Neural progenitor cell (in vitro differentiated cells): ENCODE results near the gene FAM135A. TPM values are rescaled to one million over a fixed set of nuclear protein-coding genes. Genes with fewer than 3 reads are reported as not detected.
"Not testable (repeated sequence)": the region's sequence is repeated elsewhere in the genome, so short reads cannot be mapped to it uniquely, and the experiment has no call there.

Experiments
- DNase-seq: peaks from one replicate; pipeline ENCODE4 v3.0.0-alpha.2; 2016; ENCODE audit warnings: low spot score
- H2AFZ ChIP-seq: fragments of 200-600 bp; sonication (generic); replicated peaks from 2 replicates; pipeline ENCODE4 v1.6.1; 2016; ENCODE audit warnings: antibody characterized with exemption
- H3F3A ChIP-seq: fragments of 200-600 bp; sonication (generic); 2 replicates; pipeline ENCODE4 v1.6.1; 2016; ENCODE audit warnings: antibody characterized with exemption, low read depth
- H3K27ac ChIP-seq: fragments of 200-600 bp; sonication (generic); 2 replicates; pipeline ENCODE4 v1.5.1; 2016; ENCODE audit warnings: mild to moderate bottlenecking
- H3K27me3 ChIP-seq: fragments of 200-600 bp; sonication (generic); 2 replicates; pipeline ENCODE4 v1.6.1; 2016; ENCODE audit warnings: mild to moderate bottlenecking, moderate library complexity
- H3K36me3 ChIP-seq: fragments of 200-600 bp; sonication (generic); 2 replicates; pipeline ENCODE4 v1.5.1; 2016
- H3K4me1 ChIP-seq: fragments of 200-600 bp; sonication (generic); 2 replicates; pipeline ENCODE4 v1.6.1; 2016; ENCODE audit warnings: mixed run types
- H3K4me2 ChIP-seq: fragments of 200-600 bp; sonication (generic); 2 replicates; pipeline ENCODE4 v1.6.1; 2016
- H3K4me3 ChIP-seq: fragments of 200-600 bp; sonication (generic); 2 replicates; pipeline ENCODE4 v1.5.1; 2016
- H3K79me2 ChIP-seq: fragments of 200-600 bp; sonication (generic); 2 replicates; pipeline ENCODE4 v1.6.1; 2016; ENCODE audit warnings: low read depth
- H3K9ac ChIP-seq: fragments of 200-600 bp; sonication (generic); 2 replicates; pipeline ENCODE4 v1.6.1; 2016
- H3K9me3 ChIP-seq: fragments of 200-600 bp; sonication (generic); 2 replicates; pipeline ENCODE4 v1.5.1; 2016; ENCODE audit warnings: low read depth
- H4K20me1 ChIP-seq: fragments of 200-600 bp; sonication (generic); 2 replicates; pipeline ENCODE4 v1.6.1; 2016; ENCODE audit warnings: low read depth
- H3K27ac Mint-ChIP-seq: 3 replicates; pipeline ENCODE4 v1.8.0; 2021; ENCODE audit warnings: mixed read lengths
- H3K27me3 Mint-ChIP-seq: 2 replicates; pipeline ENCODE4 v1.8.0; 2022; ENCODE audit warnings: low read depth, mild to moderate bottlenecking, inconsistent platforms, moderate library complexity, mixed read lengths; ENCODE audit not compliant: insufficient read depth
- H3K36me3 Mint-ChIP-seq: 3 replicates; pipeline ENCODE4 v1.8.0; 2021; ENCODE audit warnings: mixed read lengths
- H3K4me1 Mint-ChIP-seq: 3 replicates; pipeline ENCODE4 v1.8.0; 2021; ENCODE audit warnings: mixed read lengths
- H3K4me3 Mint-ChIP-seq: 3 replicates; pipeline ENCODE4 v1.8.0; 2021; ENCODE audit warnings: mild to moderate bottlenecking, moderate library complexity, mixed read lengths
- H3K9me3 Mint-ChIP-seq: 3 replicates; pipeline ENCODE4 v1.8.0; 2020; ENCODE audit warnings: mixed read lengths
- CTCF ChIP-seq: fragments of 200-600 bp; sonication (generic); IDR thresholded peaks from 2 replicates; pipeline ENCODE4 v1.5.1; 2017; ENCODE audit warnings: antibody characterized with exemption, mild to moderate bottlenecking
- EZH2 ChIP-seq: fragments of 200-600 bp; sonication (generic); IDR thresholded peaks from 2 replicates; pipeline ENCODE4 v1.6.1; 2017; ENCODE audit warnings: antibody characterized with exemption, mild to moderate bottlenecking, moderate library complexity
- EZH2phosphoT487 ChIP-seq: fragments of 200-600 bp; sonication (generic); IDR thresholded peaks from 2 replicates; pipeline ENCODE4 v1.6.1; 2017; ENCODE audit warnings: antibody characterized with exemption
- total RNA-seq: library from RNA; depleted of rRNA; stranded (reverse); fragments of >200 nt; gene quantifications from 2 replicates; pipeline ENCODE4 v1.2.3, GENCODE V29; 2015; ENCODE audit warnings: low replicate concordance

FAM135A gene
- total RNA-seq, 1 donor from 2014 or later, result 85.3 TPM

DNA sequence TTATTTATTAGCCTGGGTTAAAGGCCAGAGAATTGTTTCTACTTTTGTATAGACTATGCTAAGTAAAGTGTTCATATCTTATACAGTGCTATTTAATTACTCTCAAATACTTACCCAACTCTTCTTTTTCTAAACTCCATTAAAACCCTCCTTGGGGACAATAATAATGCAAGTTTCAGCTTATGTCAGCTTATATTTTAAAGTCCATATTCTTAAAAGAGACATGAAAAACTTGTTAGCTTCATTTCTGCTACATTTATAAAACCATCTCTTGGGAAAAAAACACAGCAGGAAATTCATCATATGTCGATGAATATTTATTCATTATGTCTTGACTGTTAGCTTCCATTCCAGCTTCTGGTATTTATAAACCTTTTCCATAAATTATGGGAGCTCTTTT is 81.5 kb downstream of the FAM135A start:
- H3K9me3 Mint-ChIP-seq, result peaks cover 9% of the 10 kb centered on the region
- H3K4me3 Mint-ChIP-seq, result no peak overlapping the region
- no peak for DNase-seq
- H3K79me2 ChIP-seq, result no peaks in the 10 kb centered on the region
- no peak overlapping the region for H3K9ac ChIP-seq
- no peaks in the 10 kb centered on the region for H3K4me1 ChIP-seq
- H3K4me1 Mint-ChIP-seq, result no peaks in the 10 kb centered on the region
- H3F3A ChIP-seq, result no peaks in the 10 kb centered on the region
- H3K4me2 ChIP-seq, result no peak overlapping the region
- peaks cover 25% of the 10 kb centered on the region for H3K36me3 Mint-ChIP-seq
- H3K27me3 Mint-ChIP-seq, result no peaks in the 10 kb centered on the region
- no peaks in the 10 kb centered on the region for H3K9me3 ChIP-seq
- no peak overlapping the region for H2AFZ ChIP-seq
- TF ChIP-seq EZH2phosphoT487 (no peak), CTCF (no peak), EZH2 (no peak)
- H4K20me1 ChIP-seq, result no peaks in the 10 kb centered on the region
- H3K27me3 ChIP-seq, result no peaks in the 10 kb centered on the region
- no peak overlapping the region for H3K27ac Mint-ChIP-seq
- H3K36me3 ChIP-seq, result peaks cover 9% of the 10 kb centered on the region
- no peak overlapping the region for H3K4me3 ChIP-seq
- H3K27ac ChIP-seq, result no peak overlapping the region

DNA sequence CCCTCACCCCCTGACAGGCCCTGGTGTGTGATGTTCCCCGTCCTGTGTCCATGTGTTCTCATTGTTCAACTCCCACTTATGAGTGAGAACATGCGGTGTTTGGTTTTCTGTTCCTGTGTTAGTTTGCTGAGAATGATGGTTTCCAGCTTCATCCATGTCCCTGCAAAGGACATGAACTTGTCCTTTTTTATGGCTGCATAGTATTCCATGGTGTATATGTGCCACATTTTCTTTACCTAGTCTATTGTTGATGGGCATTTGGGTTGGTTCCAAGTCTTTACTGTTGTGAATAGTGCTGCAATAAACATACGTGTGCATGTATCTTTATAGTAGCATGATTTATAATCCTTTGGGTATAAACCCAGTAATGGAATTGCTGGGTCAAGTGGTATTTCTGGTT is 82.5 kb downstream of the FAM135A start:
- not testable (repeated sequence) for H3K27ac Mint-ChIP-seq

DNA sequence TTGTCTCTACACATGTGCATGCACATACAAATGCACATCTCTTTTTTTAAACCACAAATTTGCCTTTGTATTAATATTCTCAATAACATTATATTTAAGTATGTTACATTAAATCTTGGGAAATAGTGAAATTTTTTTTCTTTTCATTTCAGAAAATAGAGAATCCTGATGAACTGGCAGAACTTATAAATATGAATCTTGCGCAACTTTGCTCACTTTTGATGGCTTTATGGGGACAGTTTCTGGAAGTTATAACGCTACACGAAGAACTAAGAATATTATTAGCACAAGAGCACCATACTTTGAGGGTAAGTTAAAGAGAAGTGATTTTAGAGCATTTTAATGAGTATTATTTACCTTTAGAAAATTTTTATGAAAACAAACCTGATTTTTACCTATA is 89.2 kb downstream of the FAM135A start:
- peaks cover 32% of the 10 kb centered on the region for H3K36me3 ChIP-seq
- no peaks in the 10 kb centered on the region for H3K27me3 ChIP-seq
- H3K9ac ChIP-seq, result no peak overlapping the region
- H3K4me1 Mint-ChIP-seq, result peaks cover 3% of the 10 kb centered on the region
- H2AFZ ChIP-seq, result no peak overlapping the region
- H3K9me3 ChIP-seq, result no peaks in the 10 kb centered on the region
- H3F3A ChIP-seq, result no peaks in the 10 kb centered on the region
- peaks cover 49% of the 10 kb centered on the region for H3K36me3 Mint-ChIP-seq
- no peak for DNase-seq
- no peaks in the 10 kb centered on the region for H3K79me2 ChIP-seq
- H3K27ac ChIP-seq, result no peak overlapping the region
- H3K4me2 ChIP-seq, result no peak overlapping the region
- H3K27ac Mint-ChIP-seq, result no peak overlapping the region
- H4K20me1 ChIP-seq, result no peaks in the 10 kb centered on the region
- no peak overlapping the region for H3K4me3 ChIP-seq
- H3K4me3 Mint-ChIP-seq, result no peak overlapping the region
- TF ChIP-seq CTCF (no peak), EZH2phosphoT487 (no peak), EZH2 (no peak)
- H3K27me3 Mint-ChIP-seq, result no peaks in the 10 kb centered on the region
- H3K4me1 ChIP-seq, result no peaks in the 10 kb centered on the region
- H3K9me3 Mint-ChIP-seq, result peaks cover 20% of the 10 kb centered on the region

More for the DNA sequence above, 82.5 kb downstream of the FAM135A start:
- H3K4me1 ChIP-seq, H3K79me2 ChIP-seq, H3K27me3 Mint-ChIP-seq, DNase-seq, H3K4me2 ChIP-seq, H4K20me1 ChIP-seq, H3K36me3 ChIP-seq, H3F3A ChIP-seq, H3K27me3 ChIP-seq, H3K4me3 Mint-ChIP-seq, H3K9ac ChIP-seq, H3K4me3 ChIP-seq, H3K9me3 ChIP-seq, H2AFZ ChIP-seq, H3K4me1 Mint-ChIP-seq, H3K9me3 Mint-ChIP-seq, H3K27ac ChIP-seq: not testable (repeated sequence)
- peaks cover 26% of the 10 kb centered on the region for H3K36me3 Mint-ChIP-seq

DNA sequence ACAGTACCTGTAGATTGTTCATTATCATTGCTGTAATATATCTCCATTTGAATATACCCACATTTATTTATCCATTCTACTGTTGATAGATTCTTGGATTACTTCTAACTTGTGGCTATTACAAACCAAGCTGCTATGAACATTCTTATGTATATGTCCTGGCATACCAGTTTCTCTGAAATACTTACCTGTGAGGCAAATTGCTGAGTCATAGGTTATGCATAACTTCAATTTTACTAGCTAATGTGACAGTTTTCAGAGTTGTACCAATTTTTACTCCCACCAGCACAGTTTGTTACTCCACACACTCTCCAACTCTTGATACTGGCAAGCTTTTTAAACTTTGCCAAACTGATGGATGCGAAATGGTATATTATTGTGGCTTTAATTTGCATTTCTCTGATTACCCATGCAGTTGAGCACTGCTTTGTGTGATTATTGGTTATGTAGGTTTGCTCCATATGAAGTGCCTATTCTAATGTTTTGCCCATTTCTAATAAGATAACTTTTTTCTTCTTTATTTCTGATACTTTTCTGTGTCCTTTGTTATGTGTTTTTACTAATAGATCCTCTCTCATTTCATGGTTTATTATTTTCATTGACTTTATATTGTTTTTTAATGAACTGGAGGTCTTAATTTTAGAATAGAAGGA is 90.6 kb downstream of the FAM135A start:
- no peaks in the 10 kb centered on the region for H4K20me1 ChIP-seq
- no peak overlapping the region for H3K4me3 ChIP-seq
- H3K27me3 ChIP-seq, result no peaks in the 10 kb centered on the region
- H3F3A ChIP-seq, result no peaks in the 10 kb centered on the region
- no peak overlapping the region for H3K27ac ChIP-seq
- no peak overlapping the region for H3K4me3 Mint-ChIP-seq
- peaks cover 49% of the 10 kb centered on the region for H3K36me3 Mint-ChIP-seq
- peaks cover 32% of the 10 kb centered on the region for H3K36me3 ChIP-seq
- H3K27ac Mint-ChIP-seq, result no peak overlapping the region
- TF ChIP-seq CTCF, result no peak
- TF ChIP-seq EZH2phosphoT487, result no peak
- no peak for TF ChIP-seq EZH2
- H3K4me1 ChIP-seq, result no peaks in the 10 kb centered on the region
- H3K9me3 Mint-ChIP-seq, result peaks cover 20% of the 10 kb centered on the region
- no peaks in the 10 kb centered on the region for H3K9me3 ChIP-seq
- no peak overlapping the region for H2AFZ ChIP-seq
- no peaks in the 10 kb centered on the region for H3K27me3 Mint-ChIP-seq
- DNase-seq, result no peak
- no peak overlapping the region for H3K9ac ChIP-seq
- no peaks in the 10 kb centered on the region for H3K79me2 ChIP-seq
- H3K4me2 ChIP-seq, result no peak overlapping the region
- H3K4me1 Mint-ChIP-seq, result peaks cover 3% of the 10 kb centered on the region
